Subcutaneous preadipocyte (primary cell): ENCODE results near the gene MB. TPM values are rescaled to one million over a fixed set of nuclear protein-coding genes. Genes with fewer than 3 reads are reported as not detected.

ENCODE experiments used
- total RNA-seq: library from RNA; depleted of rRNA; stranded (reverse); fragments of >200 nt; gene quantifications from 2 replicates; pipeline ENCODE4 v1.2.3, GENCODE V29; 2012

MB gene
- total RNA-seq = not detected in 2 replicates

DNA sequence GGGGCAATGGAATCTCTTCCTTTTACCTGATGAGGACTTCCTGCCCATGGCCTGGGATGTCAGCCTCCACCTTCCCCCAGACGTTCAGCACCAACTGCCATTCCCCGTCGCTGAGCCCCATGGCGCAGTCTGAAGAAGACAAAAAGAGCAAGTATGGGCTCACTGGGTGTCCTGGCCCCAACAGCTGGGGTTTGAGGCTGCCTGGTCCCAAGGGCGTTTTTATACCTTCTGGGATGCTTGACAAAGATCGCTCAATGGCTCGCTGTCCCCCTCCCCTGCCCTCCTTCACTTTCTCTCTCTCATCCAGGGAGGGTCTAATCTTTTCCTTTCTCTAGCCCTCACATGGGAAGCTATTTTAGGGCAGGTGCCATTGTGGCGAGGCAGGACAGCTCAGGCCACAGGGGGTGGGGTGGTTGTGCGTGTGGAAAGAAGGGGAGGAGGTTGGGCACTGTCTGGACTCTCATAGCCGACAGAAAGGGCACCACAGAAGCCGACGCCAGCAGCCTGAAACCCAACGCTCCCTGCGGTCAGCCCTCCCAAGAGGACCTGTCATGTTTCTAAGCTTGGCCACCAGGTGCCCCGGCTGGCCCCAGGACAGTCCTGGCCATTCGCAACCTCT is at the start of gene MB:
Gene MB (minus strand): TSS at position 193 of the 619 bp plus-strand sequence. CDS start 72 bp downstream, at position 121.

GRCh38 chr22:35648066-35649025 is 31.2 kb upstream of the MB start, which contains the start of gene APOL6:
Gene APOL6 (plus strand): TSS chr22:35648446. CDS start chr22:35656426, 7,980 bp downstream.

Other genes with a start within 250 kb of the MB start
- gene HMOX1, start 236.2 kb downstream of the MB start, total RNA-seq = 74.1 and 184 TPM in 2 replicates
- gene MCM5, start 217.2 kb downstream of the MB start, total RNA-seq = 41.5 and 87.2 TPM in 2 replicates
- gene RASD2, start 76.5 kb downstream of the MB start, total RNA-seq = not detected in 2 replicates
- 16.2 and 18.0 TPM in 2 replicates for gene APOL6, start 31.1 kb upstream of the MB start, total RNA-seq
- under 0.01 TPM in 1 of 2 replicates, not detected in the other for gene APOL5, start 100.5 kb upstream of the MB start, total RNA-seq